VCaP (cell line): ENCODE results near the gene C1orf122.

ENCODE experiments used
- H3K27ac ChIP-seq: fragments of 450-650 bp; 2 replicates; pipeline ENCODE4 v1.5.1; 2017
- TF ChIP-seq, protein P1 (sequence below): fragments of 450-650 bp; conservative IDR thresholded peaks from 2 replicates; pipeline ENCODE4 v1.5.1; 2017; ENCODE audit warnings: mild to moderate bottlenecking, moderate library complexity

The C1orf122 gene

DNA sequence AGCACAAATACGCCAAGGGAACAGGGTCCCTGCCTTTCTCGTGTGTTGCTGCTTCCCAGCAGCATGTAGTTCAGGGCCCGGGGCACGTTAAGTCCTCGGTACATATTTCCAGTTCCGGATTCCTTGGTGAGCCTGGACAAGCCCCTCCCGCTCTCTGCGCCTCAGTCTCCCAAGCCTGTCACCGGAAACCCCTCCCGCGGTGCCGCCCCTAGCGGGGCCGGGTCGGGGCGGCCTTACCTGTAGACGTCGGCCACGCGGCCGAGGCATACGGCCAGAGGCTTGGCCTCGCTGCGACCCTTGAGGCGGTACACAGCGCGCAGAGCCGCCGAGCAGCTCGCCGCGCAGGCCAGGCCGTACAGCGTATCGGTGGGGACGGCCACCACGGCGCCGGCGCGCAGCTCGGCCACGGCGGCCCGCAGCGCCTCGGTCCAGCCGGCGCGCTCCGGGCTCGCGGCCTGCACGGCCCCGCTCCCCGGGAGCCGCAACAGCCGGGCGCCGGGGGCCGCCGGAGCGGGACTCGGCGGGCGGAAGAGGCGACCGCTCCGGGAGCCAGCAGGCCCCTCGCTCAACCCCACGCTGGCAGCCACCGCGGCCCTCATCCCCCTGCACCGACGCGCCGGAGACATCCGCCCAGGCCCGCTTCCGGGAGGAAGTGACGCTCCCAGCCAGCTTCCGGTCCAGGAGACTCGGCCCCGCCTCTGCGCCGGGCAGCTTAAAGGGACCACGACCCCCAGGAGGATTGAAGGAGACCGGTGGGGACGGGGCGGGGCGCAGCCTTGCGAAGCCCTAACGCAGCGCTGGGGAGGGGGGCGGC is at the start of gene C1orf122, which contains the start of gene YRDC:
Gene C1orf122, plus strand, starts transcription at position 236 of the 814 bp plus-strand sequence. CDS start 615 bp downstream, outside the sequence.
Gene YRDC, minus strand, starts transcription at position 654 of the 814 bp plus-strand sequence. Its CDS starts 28 bp downstream, at position 626.
- H3K27ac ChIP-seq = peak within 1 kb of the TSS; percentile 95
- TF ChIP-seq, protein P1, sequence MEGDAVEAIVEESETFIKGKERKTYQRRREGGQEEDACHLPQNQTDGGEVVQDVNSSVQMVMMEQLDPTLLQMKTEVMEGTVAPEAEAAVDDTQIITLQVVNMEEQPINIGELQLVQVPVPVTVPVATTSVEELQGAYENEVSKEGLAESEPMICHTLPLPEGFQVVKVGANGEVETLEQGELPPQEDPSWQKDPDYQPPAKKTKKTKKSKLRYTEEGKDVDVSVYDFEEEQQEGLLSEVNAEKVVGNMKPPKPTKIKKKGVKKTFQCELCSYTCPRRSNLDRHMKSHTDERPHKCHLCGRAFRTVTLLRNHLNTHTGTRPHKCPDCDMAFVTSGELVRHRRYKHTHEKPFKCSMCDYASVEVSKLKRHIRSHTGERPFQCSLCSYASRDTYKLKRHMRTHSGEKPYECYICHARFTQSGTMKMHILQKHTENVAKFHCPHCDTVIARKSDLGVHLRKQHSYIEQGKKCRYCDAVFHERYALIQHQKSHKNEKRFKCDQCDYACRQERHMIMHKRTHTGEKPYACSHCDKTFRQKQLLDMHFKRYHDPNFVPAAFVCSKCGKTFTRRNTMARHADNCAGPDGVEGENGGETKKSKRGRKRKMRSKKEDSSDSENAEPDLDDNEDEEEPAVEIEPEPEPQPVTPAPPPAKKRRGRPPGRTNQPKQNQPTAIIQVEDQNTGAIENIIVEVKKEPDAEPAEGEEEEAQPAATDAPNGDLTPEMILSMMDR = no peak

DNA sequence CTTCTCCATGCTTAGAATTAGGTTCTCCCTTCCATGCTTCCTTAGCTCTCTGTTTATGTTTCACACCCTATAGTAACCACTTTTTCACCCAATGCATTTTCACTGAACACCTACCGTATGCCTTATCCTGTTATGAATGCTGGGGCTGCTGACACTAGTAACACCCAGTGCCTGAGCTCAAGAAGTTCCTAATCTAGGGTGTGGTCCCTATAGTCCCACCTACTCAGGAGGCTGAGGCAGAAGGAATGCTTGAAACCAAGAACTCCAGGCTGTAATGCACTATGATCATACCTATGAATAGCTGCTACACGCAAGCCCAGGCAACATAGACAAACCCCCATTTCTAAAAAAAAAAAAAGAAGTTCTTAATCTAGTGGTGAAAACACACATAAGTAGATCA is 48.1 kb upstream of the C1orf122 start:
- TF ChIP-seq, protein P1 = no peak
- H3K27ac ChIP-seq = no peak overlapping the region

DNA sequence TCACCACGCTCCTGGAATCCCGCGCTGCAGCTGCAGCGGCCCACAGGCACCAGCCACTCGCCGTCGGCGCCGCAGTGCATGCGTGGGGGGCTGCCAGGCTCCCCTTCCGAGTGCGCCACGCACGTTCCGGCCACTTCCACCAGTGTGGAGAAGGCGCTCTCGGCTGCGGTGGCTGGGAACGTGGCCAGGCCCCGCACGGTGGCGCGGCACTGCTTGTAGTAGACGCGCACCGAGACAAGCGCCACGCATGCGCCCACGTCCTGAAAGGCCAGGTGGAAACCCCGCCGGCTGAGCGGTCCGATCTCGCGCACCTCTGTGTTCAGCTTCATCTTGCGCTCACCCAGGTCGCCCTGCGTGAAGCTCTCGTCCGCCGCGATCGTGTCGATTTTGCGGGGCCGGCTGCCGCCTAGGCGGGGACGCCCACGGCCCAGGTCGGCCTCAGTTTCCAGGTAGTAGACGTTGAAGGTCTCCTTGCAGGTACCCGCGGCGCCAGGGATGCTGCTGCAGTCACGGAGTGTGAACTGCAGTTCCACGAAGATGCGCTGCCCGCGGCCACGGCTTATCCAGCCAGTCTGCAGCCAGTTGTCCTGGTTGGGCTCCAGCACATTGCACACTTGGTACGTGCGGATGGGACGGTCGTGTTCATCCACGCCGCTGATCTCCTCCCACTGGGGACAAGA is 46.0 kb upstream of the C1orf122 start:
- TF ChIP-seq, protein P1 = no peak
- H3K27ac ChIP-seq = no peak overlapping the region

DNA sequence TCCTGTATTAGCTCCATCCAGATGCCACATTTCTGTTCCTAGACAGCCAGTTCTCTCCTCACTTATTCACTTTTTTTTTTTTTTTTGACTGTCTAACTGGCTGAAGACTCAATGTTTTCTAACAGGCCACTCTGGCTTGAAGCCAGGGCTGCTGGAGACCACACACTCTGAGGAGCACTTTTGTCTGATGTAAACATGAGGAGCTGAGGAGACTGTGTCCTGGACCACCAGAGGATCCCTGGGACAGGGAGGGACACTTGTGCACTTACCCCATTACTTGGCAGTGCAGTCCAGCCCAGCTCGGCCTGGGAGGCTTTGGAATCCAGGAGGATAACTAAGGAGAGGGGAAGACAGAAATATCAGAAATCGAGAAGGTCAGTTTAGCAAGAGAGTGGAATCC is 45.1 kb upstream of the C1orf122 start:
- H3K27ac ChIP-seq = no peak overlapping the region
- TF ChIP-seq, protein P1 = no peak

DNA sequence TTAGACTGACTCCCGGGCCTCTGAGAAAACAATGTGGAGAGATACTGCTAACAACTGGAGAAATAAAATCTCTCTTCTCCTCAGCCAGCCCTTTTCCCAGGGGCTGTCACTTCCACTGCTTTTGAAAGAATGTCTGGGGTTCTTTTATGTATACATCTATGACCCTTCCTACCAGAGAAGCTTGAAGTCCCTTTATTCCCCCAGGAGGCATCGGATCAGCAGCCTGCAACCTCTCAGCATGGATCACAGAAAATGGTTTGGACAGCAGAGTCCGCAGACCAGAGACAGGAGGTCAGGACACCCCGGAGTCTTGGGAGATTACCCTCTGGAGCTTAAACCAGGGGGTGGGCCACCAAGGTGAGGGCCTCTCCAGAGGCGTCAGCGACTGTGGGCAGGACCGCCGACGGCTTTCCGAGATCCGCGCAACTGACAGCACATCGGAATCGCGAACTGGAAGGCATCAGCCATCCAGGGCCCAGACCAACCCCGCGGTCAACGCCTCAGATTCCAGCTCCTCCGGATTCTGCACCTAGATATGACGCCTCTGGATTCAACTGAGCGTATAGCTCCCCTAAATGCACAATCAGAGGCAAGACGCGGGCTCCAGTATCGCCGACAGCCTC is 43.7 kb upstream of the C1orf122 start:
- no peak overlapping the region for H3K27ac ChIP-seq
- TF ChIP-seq, protein P1 = no peak

DNA sequence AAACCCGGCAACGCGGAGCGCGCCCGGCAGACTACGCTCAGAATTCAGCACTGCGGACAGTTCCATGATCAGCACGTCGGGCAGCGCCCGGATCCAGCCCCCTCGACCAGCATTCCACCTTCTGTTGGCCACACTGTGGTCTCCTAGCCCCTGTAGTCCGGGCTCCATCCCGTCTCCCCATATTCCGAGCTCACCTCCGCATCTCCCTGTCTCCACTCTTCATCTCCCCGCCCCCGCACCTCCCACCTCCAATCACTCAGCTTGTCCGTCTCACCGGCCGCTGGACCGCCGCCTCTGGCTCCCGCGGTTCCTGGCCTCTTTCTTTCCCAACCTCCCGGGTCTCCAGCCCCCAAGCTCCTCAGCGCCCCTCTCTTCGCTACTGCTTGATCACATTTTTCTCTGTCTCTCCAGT is 43.2 kb upstream of the C1orf122 start:
- no peak overlapping the region for H3K27ac ChIP-seq

More for the DNA sequence above, 43.2 kb upstream of the C1orf122 start:
- TF ChIP-seq, protein P1 = no peak
